ENCODE results near the gene CARD9.
A peak's percentile ranks its signal among the peaks of the same experiment; 100 is the strongest.

- TF ChIP-seq CTCF (IDR thresholded peaks at IDR 0.05 in 8 of 11, conservative IDR thresholded peaks at IDR 0.05 in 3 of 11) (no peak), POLR2A (IDR thresholded peaks at IDR 0.05) (no peak), POLR2AphosphoS5 (IDR thresholded peaks at IDR 0.05) (peak in 1 of 3 donors; percentile 14)
These were observed 21.0 kb upstream of the CARD9 start for GRCh38 chr9:136394312-136395019.
